ENCODE results near the gene KRT78.

The KRT78 gene

DNA sequence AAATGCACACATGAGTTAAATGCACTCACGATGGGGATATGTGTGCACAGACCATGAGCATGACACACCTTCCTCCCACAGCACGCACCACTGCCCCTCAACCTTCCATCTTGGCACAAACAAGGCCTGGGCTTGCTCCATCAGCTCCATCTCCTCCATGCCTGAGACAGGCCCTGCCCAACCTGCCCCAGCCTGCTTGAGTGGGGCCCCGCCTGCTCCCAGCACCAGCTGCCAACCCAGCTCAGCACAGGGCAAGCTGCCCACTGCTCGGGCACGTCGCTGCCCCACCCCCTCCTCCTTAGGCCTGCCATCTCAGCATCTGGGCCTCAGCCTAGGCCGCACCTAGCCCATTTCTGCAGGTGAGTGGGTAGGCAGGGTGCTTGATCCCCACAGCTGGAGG lies 27.6 kb upstream of the KRT78 start:
- H3K4me3 ChIP-seq (replicated peaks in 1 of 2; ENCODE audit: low read depth in 2 of 2, low read length in 2 of 2) = no peak overlapping the region
- DNase-seq (ENCODE audit: low read depth in 2 of 2) = no peak
- TF ChIP-seq, protein P1, sequence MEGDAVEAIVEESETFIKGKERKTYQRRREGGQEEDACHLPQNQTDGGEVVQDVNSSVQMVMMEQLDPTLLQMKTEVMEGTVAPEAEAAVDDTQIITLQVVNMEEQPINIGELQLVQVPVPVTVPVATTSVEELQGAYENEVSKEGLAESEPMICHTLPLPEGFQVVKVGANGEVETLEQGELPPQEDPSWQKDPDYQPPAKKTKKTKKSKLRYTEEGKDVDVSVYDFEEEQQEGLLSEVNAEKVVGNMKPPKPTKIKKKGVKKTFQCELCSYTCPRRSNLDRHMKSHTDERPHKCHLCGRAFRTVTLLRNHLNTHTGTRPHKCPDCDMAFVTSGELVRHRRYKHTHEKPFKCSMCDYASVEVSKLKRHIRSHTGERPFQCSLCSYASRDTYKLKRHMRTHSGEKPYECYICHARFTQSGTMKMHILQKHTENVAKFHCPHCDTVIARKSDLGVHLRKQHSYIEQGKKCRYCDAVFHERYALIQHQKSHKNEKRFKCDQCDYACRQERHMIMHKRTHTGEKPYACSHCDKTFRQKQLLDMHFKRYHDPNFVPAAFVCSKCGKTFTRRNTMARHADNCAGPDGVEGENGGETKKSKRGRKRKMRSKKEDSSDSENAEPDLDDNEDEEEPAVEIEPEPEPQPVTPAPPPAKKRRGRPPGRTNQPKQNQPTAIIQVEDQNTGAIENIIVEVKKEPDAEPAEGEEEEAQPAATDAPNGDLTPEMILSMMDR (IDR thresholded peaks at IDR 0.05; ENCODE audit: low read depth, low read length) = no peak

DNA sequence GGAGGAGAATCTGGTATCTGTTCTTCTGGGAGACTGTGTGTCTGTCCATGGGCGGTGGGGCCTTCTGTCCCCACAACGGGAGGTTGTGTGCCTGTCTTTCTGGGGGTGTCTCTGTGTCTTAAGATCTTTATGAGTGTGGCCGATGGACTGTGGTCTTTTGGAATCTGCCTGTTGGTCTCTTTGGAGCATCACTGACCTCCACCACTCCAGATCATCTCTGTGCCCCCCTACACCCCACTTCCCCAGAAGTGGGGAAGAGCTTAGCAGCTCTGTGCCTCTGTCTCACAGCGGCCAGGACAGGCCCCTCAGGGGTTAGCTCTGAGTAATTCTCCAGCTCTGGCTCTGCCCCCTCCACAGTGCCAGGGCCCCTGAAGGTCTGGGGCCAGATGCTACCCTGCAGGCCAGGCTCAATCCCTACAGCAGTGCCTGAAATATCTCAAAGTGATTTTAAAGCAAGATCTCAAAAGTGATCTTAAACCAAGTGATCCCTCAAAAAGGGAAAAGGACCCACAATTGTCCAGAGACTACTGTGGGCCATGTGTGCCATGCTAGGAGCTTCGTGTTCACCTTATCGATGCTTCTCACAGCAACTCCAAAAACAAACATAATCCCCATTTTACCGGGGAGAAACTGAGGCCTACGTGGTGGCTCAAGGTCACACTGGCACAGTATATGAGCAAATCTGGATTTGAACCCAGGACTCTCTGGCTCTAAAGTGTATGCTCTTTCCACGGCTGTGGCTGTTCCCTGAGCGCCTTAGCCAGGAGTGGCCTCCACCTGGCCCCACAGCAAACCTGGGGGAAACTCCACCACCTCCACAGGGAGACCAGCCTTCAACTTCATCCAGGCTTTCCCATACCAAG lies 26.0 kb upstream of the KRT78 start:
- peak overlapping the region in 1 of 2 donors; percentile 8 for H3K4me3 ChIP-seq (replicated peaks in 1 of 2; ENCODE audit: low read depth in 2 of 2, low read length in 2 of 2)
- peak; percentile 30 to 48 for DNase-seq (ENCODE audit: low read depth in 2 of 2)
- TF ChIP-seq, protein P1 (IDR thresholded peaks at IDR 0.05; ENCODE audit: low read depth, low read length) = no peak

DNA sequence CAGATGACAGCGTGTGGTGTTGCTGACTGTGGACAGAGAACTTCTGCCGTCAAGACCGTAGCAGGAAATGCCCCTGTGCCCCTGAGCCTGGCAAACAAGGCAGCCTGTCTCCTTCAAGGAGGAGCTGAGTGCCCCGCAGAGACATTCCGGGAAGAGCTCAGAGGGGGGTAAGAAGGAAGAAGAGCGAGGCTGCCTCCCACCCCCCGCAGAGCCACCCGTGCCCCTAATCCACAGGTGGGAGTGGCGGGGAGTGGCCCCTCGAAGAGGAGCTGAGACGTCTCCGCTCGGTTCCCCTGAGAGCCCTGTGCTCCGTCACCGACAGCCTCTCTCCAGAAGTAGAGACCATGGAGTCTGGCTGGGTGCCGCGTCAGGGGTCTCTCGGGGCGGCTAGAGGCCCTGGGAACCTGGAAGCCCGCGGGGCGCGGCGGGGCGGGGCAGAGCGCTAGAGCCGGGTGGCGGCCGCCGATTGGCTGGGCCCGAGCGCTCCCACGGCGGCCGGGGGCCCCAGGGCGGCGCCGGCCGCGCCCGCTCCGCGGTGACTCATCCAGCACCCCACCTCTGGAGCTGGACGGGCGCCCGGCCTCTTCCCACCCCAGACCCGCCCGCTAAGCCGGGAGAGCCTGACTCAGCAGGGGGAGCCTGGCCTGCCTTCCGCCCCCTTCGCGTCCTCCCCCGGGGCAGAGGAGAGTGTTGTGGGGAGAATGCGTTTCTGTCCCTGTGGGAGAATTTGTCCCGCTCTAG lies 25.2 kb upstream of the KRT78 start:
- TF ChIP-seq, protein P1 (IDR thresholded peaks at IDR 0.05; ENCODE audit: low read depth, low read length) = no peak
- DNase-seq (ENCODE audit: low read depth in 2 of 2) = peak; percentile 93 to 94
- H3K4me3 ChIP-seq (replicated peaks in 1 of 2; ENCODE audit: low read depth in 2 of 2, low read length in 2 of 2) = peak overlapping the region; percentile 32 to 40

DNA sequence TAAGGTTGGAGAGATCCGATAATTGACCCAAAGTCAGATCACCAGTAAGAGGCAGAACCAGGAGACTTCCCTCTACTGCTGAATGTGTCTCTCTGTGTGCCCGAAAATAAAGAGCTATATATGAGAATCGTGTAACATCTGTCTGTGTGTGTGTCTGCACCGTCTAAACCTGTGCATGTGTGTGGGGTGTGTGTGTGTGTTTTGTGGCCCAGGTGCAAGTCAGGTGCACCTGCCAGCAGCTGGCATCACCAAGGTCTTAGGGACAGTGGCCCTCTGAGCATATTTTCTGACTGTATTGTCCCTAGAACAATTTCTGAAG lies 24.7 kb upstream of the KRT78 start:
- TF ChIP-seq, protein P1 (IDR thresholded peaks at IDR 0.05; ENCODE audit: low read depth, low read length) = no peak
- DNase-seq (ENCODE audit: low read depth in 2 of 2) = no peak
- no peak overlapping the region for H3K4me3 ChIP-seq (replicated peaks in 1 of 2; ENCODE audit: low read depth in 2 of 2, low read length in 2 of 2)

DNA sequence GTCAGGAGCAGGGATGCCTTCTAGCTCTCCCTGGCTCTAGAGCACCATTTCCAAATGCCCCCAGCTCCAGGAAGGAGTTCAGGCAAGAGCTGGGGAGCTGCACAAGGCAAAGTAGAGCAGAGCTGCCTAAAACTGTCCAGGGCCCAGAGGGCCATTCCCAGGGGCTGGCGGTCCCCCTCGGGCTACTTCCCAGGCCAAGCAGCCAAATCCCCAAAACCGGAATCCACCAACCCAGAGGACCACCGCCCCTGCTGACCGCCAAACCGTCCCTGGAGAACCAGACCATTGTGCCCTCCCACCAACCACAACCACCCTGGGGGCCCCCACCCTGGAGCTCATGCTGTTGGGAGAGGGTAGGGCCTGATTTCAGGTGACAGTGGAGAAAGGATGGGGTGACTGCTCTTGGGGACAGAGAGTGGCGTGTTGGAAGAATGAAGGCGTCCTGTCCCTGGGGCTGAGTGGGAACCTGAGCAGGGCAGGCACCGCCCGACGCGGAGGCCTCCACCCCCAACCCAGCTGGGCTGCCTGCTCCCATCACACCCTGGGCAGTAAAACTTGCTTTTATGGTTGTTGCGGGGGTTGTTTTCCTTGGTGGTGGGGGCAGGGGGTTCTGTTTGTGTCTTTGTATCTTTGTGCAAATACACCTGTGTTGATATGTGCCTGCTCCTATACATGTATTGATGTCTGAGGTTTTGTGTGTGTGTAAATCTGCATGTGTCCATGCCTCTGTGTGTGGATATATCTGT lies 24.0 kb upstream of the KRT78 start:
- no peak for DNase-seq (ENCODE audit: low read depth in 2 of 2)
- no peak overlapping the region for H3K4me3 ChIP-seq (replicated peaks in 1 of 2; ENCODE audit: low read depth in 2 of 2, low read length in 2 of 2)
- TF ChIP-seq, protein P1 (IDR thresholded peaks at IDR 0.05; ENCODE audit: low read depth, low read length) = no peak

DNA sequence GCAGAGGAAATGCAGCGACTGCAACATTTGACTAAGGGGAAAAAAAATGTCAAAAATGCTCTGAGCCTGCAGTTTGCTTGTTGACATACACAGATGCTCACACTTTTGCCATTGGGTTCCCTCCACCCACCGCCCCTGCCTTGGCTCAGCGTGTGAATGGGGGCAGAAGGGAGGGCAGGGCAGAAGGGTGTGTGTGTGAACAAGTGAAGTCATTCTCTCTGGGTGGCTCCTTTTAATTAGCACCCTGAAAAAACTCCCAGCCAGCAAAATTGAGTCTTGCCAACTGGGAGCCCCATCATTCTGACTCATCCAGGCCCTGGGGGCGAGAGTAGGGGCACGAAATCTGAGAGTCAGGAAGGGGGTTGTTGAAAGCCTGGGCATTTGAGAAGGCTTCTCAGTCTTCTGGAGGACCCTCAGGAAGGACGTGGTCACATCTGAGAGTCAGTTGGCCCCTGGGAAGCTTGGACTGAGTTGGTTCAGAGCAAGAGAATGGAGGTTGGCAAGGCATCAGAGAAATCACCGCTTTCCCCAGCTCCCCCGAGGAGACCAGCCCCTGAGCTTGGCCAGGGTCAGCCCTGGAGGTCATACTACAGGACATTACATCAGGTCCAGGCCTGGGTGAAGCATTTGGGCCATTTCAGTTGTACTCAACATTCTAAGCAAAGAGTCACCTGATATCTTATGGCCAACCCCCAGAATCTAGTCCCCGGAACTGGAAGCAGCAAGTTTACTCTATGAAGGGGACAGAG lies 22.7 kb upstream of the KRT78 start:
- no peak overlapping the region for H3K4me3 ChIP-seq (replicated peaks in 1 of 2; ENCODE audit: low read depth in 2 of 2, low read length in 2 of 2)
- TF ChIP-seq, protein P1 (IDR thresholded peaks at IDR 0.05; ENCODE audit: low read depth, low read length) = no peak
- peak; percentile 83 to 89 for DNase-seq (ENCODE audit: low read depth in 2 of 2)

Measured in cardiac fibroblast (primary cell).